ENCODE data around the gene ZFPM1. TPM values are rescaled to one million over a fixed set of nuclear protein-coding genes. Genes with fewer than 3 reads are reported as not detected.
"Not testable (repeated sequence)": the region's sequence is repeated elsewhere in the genome, so short reads cannot be mapped to it uniquely, and the experiment has no call there.

The ZFPM1 gene
- total RNA-seq, 1 donor from 2014 or later = 6.8 TPM

DNA sequence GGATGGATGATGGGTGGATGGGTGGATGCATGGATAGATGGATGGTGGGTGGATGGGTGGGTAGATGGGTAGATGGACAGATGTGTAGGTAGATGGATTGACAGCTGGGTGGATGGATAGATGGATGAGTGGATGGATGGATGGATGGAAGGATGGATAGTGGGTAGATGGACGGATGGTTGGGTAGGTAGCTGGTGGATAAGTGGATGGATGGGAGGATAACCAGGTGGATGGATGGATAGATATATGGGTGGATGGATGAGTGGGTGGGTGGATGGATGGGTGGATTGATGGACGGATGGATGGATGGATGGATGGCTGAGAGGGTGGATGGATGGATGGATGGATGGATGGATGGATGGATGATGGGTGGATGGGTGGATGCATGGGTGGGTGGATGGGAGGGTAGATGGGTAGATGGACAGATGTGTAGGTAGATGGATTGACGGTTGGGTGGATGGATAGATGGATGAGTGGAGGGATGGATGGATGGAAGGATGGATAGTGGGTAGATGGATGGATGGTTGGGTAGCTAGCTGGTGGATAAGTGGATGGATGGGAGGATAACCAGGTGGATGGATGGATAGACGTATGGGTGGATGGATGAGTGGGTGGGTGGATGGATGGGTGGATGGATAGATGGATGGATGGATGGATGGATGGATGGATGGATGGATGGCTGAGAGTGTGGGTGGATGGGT lies 65.5 kb downstream of the ZFPM1 start:
- not testable (repeated sequence) for DNase-seq (ENCODE audit: low spot score); H3K4me1 Mint-ChIP-seq (ENCODE audit: unreplicated experiment); H3K27ac Mint-ChIP-seq (ENCODE audit: unreplicated experiment); H3K9me3 Mint-ChIP-seq (ENCODE audit: unreplicated experiment)
- Mint-ChIP-seq H3K27me3 (ENCODE audit: unreplicated experiment) (peaks cover 10% of the 10 kb centered on the region), H3K36me3 (ENCODE audit: low read depth, unreplicated experiment) (peaks cover 13% of the 10 kb centered on the region), H3K4me3 (ENCODE audit: unreplicated experiment) (peak overlapping the region; percentile 52)

DNA sequence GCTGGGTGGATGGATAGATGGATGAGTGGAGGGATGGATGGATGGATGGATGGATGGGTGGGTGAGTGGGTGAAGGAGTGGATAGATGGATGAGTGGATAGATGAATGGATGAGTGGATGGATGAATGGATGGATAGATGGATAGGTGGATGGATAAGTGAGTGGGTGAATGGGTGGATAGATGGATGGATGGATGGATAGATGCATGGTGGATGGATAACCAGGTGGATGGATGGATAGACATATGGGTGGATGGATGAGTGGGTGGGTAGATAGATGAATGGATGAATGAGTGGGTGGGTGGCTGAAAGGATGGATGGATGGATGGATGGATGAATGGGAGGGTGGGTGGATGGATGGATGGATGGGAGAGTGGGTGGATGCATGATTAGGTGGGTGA lies 66.2 kb downstream of the ZFPM1 start:
- no peak for DNase-seq (ENCODE audit: low spot score)
- Mint-ChIP-seq H3K4me3 (ENCODE audit: unreplicated experiment) (no peak overlapping the region), H3K36me3 (ENCODE audit: low read depth, unreplicated experiment) (peaks cover 13% of the 10 kb centered on the region), H3K4me1 (ENCODE audit: unreplicated experiment) (no peaks in the 10 kb centered on the region), H3K9me3 (ENCODE audit: unreplicated experiment) (no peaks in the 10 kb centered on the region), H3K27ac (ENCODE audit: unreplicated experiment) (no peak overlapping the region), H3K27me3 (ENCODE audit: unreplicated experiment) (peaks cover 10% of the 10 kb centered on the region)
- TF ChIP-seq, protein P1, sequence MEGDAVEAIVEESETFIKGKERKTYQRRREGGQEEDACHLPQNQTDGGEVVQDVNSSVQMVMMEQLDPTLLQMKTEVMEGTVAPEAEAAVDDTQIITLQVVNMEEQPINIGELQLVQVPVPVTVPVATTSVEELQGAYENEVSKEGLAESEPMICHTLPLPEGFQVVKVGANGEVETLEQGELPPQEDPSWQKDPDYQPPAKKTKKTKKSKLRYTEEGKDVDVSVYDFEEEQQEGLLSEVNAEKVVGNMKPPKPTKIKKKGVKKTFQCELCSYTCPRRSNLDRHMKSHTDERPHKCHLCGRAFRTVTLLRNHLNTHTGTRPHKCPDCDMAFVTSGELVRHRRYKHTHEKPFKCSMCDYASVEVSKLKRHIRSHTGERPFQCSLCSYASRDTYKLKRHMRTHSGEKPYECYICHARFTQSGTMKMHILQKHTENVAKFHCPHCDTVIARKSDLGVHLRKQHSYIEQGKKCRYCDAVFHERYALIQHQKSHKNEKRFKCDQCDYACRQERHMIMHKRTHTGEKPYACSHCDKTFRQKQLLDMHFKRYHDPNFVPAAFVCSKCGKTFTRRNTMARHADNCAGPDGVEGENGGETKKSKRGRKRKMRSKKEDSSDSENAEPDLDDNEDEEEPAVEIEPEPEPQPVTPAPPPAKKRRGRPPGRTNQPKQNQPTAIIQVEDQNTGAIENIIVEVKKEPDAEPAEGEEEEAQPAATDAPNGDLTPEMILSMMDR (IDR thresholded peaks at IDR 0.05; ENCODE audit: unreplicated experiment) = no peak

DNA sequence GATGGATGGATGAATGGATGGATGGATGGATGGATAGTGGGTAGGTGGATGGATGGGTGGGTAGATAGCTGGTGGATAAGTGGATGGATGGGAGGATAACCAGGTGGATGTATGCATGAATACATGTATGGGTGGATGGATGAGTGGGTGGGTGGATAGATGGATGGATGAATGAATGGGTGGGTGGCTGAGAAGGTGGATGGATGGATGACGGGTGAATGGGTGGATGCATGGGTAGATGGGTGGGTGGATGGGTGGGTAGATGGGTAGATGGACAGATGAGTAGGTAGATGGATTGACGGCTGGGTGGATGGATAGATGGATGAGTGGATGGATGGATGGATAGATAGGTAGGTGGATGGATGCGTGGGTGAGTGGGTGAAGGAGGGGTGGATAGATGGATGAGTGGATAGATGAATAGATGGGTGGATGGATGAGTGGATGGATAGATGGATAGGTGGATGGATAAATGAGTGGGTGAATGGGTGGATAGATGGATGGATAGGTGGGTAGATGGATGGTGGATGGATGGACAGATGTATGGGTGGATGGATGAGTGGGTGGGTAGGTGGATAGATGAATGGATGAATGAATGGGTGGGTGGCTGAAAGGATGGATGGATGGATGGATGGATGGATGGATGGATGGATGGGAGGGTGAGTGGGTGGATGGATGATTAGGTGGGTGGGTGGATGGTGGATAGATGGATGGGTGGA lies 67.0 kb downstream of the ZFPM1 start:
- Mint-ChIP-seq H3K4me3 (ENCODE audit: unreplicated experiment) (no peak overlapping the region), H3K27me3 (ENCODE audit: unreplicated experiment) (peaks cover 8% of the 10 kb centered on the region), H3K9me3 (ENCODE audit: unreplicated experiment) (no peaks in the 10 kb centered on the region), H3K36me3 (ENCODE audit: low read depth, unreplicated experiment) (peaks cover 13% of the 10 kb centered on the region), H3K27ac (ENCODE audit: unreplicated experiment) (no peak overlapping the region), H3K4me1 (ENCODE audit: unreplicated experiment) (no peaks in the 10 kb centered on the region)
- TF ChIP-seq, protein P1 (IDR thresholded peaks at IDR 0.05; ENCODE audit: unreplicated experiment) = no peak
- DNase-seq (ENCODE audit: low spot score) = no peak

DNA sequence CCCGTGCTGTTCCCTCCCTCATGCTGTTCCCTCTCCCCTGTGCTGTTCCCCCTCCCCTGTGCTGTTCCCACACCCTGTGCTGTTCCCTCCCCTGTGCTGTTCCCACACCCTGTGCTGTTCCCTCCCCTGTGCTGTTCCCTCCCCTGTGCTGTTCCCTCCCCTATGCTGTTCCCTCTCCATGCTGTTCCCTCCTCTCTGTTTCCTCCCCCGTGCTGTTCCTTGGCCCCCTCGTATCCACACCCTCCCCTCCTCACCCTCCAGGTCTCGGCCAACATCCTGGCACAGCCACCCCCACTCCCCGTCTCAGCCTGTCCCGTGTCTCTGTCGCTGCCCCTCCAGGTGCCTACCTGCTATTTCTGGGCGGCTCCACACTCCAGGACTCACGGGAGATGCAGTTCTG lies 68.6 kb downstream of the ZFPM1 start:
- Mint-ChIP-seq H3K27ac (ENCODE audit: unreplicated experiment) (no peak overlapping the region), H3K4me3 (ENCODE audit: unreplicated experiment) (no peak overlapping the region), H3K36me3 (ENCODE audit: low read depth, unreplicated experiment) (peaks cover 9% of the 10 kb centered on the region), H3K9me3 (ENCODE audit: unreplicated experiment) (no peaks in the 10 kb centered on the region), H3K4me1 (ENCODE audit: unreplicated experiment) (peaks cover 8% of the 10 kb centered on the region), H3K27me3 (ENCODE audit: unreplicated experiment) (peaks cover 12% of the 10 kb centered on the region)
- no peak for DNase-seq (ENCODE audit: low spot score)
- TF ChIP-seq, protein P1 (IDR thresholded peaks at IDR 0.05; ENCODE audit: unreplicated experiment) = no peak

DNA sequence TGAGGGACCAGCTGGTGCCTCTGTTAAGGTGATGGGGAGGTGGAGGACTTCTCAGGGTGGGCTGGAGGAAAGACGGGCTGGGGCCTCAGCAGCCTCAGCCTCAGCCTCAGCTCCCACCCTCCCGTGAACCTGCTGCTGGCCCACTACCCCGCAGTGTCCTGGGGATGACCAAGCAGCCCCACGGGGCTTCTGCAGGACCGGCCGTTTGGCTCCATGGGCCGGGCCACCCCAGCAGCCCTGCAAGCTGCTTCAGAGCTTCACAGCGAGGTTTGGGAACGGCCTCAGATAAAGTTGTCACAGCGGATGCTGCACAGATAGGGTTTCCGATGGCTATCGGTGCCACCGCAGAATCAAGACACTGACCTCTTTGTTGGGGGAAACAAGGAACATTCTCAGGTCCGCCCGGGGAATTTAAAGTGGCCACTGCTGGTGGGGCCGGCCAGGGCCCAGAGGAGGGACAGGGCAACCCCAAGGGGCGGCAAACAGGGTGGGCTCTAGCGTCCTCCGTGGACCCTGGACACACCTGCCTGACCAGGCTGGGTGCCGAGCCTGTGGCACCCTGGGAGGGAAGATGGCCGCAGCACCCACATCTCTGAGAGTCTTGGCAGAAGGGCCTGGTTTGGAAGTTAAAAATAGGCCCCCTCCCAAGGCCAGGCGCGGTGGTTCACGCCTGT lies 69.3 kb downstream of the ZFPM1 start:
- no peaks in the 10 kb centered on the region for H3K9me3 Mint-ChIP-seq (ENCODE audit: unreplicated experiment)
- TF ChIP-seq, protein P1 (IDR thresholded peaks at IDR 0.05; ENCODE audit: unreplicated experiment) = no peak
- no peak overlapping the region for H3K4me3 Mint-ChIP-seq (ENCODE audit: unreplicated experiment)
- no peak for DNase-seq (ENCODE audit: low spot score)
- peaks cover 8% of the 10 kb centered on the region for H3K4me1 Mint-ChIP-seq (ENCODE audit: unreplicated experiment)
- no peak overlapping the region for H3K27ac Mint-ChIP-seq (ENCODE audit: unreplicated experiment)
- peaks cover 9% of the 10 kb centered on the region for H3K36me3 Mint-ChIP-seq (ENCODE audit: low read depth, unreplicated experiment)
- peaks cover 8% of the 10 kb centered on the region for H3K27me3 Mint-ChIP-seq (ENCODE audit: unreplicated experiment)
